T-helper 1 cell treated with Interleukin-12 subunit alpha and Interleukin-12 subunit beta and Interleukin-4 antibody, amounts not matched to agents 30 μg/mL and 1 μg/mL, for 36 hours (primary cell): ENCODE results near the gene SHISA7.
"Not testable (repeated sequence)": the region's sequence is repeated elsewhere in the genome, so short reads cannot be mapped to it uniquely, and the experiment has no call there.

Experiments
- H3K27ac Mint-ChIP-seq: one replicate; pipeline ENCODE4 v1.8.0; 2021; ENCODE audit warnings: mild to moderate bottlenecking, mixed read lengths
- H3K27me3 Mint-ChIP-seq: one replicate; pipeline ENCODE4 v1.8.0; 2021; ENCODE audit warnings: low read depth, mixed read lengths
- H3K36me3 Mint-ChIP-seq: one replicate; pipeline ENCODE4 v1.8.0; 2021; ENCODE audit warnings: low read depth, mixed read lengths
- H3K4me1 Mint-ChIP-seq: one replicate; pipeline ENCODE4 v1.8.0; 2021; ENCODE audit warnings: low read depth, mixed read lengths
- H3K4me3 Mint-ChIP-seq: one replicate; pipeline ENCODE4 v1.8.0; 2021; ENCODE audit warnings: mild to moderate bottlenecking, moderate library complexity, mixed read lengths
- H3K9me3 Mint-ChIP-seq: one replicate; pipeline ENCODE4 v1.8.0; 2021; ENCODE audit warnings: mixed read lengths

The SHISA7 gene

DNA sequence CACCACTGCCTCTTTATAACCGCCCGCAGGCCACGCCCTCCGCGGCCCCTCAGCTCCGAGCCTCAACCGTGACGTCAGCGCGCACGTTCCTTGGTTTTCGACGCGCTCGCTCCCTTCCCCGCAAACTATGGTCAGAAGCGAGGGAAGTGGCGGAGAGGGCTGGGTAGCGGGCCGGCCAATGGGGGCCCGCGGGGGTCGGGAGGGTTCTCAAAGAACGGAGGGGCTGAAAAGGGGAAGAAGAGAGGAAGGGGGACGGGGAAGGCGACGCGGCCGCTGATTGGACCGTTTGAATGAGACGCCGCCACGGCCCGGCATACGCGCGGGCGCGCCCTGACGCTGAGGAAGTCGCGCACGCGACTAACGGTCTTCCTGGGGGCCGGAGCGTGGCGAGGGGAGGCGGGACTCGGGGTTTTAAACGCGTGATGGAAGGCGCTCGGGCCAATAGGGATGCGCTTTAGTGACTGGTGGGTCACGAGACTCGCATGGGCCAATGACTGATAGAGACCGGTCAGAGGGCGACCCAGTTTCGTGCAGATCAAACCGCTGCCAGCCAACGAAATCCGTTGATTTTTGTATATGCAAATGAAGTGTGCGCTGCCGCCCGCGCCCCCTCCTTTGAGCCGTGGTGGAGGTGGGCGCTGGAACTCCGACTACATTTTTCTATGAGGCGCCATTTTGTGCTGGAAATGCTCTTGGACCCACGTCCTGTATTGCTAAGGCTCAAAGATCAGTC is 35.1 kb downstream of the SHISA7 start:
- H3K4me3 Mint-ChIP-seq, result peak overlapping the region; percentile 90
- H3K4me1 Mint-ChIP-seq, result peaks cover 30% of the 10 kb centered on the region
- peaks cover 12% of the 10 kb centered on the region for H3K9me3 Mint-ChIP-seq
- H3K27me3 Mint-ChIP-seq, result peaks cover 6% of the 10 kb centered on the region
- peak overlapping the region; percentile 97 for H3K27ac Mint-ChIP-seq
- H3K36me3 Mint-ChIP-seq, result peaks cover 30% of the 10 kb centered on the region

DNA sequence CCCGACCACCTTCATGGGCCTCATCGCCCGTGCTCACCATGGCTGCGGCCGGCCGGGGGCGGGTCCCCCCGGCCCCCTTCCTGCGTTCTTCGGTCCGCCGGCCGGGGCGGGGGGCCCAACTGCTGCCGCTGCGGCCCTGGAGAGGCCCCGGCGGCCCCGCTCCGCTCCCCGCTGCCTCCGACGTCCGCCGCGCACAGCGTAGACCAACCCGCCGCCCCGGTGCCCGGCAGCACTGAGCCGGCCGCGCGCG is 35.6 kb downstream of the SHISA7 start, which contains the start of gene UBE2S:
Gene UBE2S, minus strand, starts transcription at position 239 of the 250 bp plus-strand sequence. Its CDS starts 199 bp downstream, at position 40.
- Mint-ChIP-seq H3K27ac (peak within 1 kb of the TSS; percentile 97), H3K4me3 (peak within 1 kb of the TSS; percentile 90), H3K36me3 (peaks cover 33% of the 10 kb centered on the region), H3K4me1 (peaks cover 30% of the 10 kb centered on the region), H3K9me3 (peaks cover 12% of the 10 kb centered on the region)
- H3K27me3 Mint-ChIP-seq, result not testable (repeated sequence)

DNA sequence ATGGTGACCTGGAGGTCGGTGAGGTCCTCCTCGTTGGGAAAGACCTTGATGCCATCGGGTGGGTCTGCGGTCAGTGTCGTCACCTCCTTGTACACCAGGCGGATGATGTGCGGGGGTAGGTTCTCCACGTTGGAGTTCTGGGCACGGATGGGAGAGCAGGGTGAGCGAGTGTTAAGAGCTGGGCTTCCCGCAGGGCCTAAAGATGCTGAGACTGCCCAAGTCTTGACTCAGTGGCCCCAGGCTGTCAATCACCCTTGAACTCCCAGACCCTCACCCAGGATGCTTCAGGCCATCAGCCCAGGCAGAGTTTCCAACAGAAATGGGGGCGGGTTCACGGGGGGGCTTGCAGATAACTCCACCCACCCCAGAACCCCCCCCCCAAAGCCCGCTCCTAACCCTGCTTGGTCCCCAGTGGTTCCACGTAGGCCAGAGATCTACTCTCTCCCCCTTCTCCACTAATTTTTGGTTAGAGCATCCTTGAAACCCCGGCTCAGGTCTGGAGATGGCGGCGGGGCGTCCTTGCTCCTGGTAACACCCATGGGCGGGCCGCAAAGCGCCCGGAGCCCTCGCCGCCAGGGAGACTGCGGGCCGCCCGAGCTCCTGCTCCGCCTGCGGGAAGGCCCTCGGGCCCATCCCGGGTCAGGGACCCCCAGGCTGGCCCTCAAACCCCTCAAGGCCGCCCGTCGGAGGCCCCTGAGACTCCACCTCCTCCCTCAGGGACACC is 36.1 kb downstream of the SHISA7 start:
- peak overlapping the region; percentile 90 for H3K4me3 Mint-ChIP-seq
- peaks cover 12% of the 10 kb centered on the region for H3K9me3 Mint-ChIP-seq
- H3K4me1 Mint-ChIP-seq, result peaks cover 33% of the 10 kb centered on the region
- peaks cover 35% of the 10 kb centered on the region for H3K36me3 Mint-ChIP-seq
- peaks cover 6% of the 10 kb centered on the region for H3K27me3 Mint-ChIP-seq
- peak overlapping the region; percentile 84 for H3K27ac Mint-ChIP-seq

DNA sequence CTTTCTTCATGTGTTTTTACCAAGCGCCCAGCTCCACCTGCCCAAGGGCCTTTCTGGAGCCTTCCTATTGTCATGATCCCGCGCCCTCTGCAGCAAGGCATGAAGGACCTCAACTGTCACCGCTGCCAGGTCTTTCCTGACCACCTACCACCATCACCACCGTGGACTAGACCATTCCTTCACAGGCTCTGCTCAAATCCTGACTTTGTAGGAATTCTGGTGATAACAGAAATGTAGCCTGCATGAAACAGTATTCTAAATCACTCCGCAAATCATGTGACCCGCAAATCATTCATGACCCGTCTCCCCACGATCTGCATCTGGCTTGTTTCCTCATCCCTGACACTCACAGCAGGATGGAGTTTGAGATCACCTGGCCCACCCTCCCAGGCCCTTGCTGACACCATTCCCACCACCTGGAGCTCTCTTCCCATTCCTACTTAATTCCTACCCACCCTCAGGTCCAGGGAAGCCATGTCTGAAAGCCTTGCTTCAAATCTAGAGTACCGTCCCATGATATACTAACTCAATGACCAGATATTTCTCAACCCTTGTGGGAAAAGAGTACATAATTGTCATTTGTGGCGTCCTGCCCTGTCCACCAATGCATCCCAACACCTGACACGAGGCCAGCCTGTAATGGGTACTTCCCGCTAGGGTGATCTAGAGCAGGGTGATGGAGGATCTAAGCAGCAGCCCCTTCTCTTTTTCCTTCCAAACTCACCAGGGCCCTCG is 36.8 kb downstream of the SHISA7 start:
- H3K4me1 Mint-ChIP-seq, result peaks cover 36% of the 10 kb centered on the region
- H3K4me3 Mint-ChIP-seq, result peak overlapping the region; percentile 90
- H3K27ac Mint-ChIP-seq, result peak overlapping the region; percentile 84
- peaks cover 38% of the 10 kb centered on the region for H3K36me3 Mint-ChIP-seq
- peaks cover 3% of the 10 kb centered on the region for H3K27me3 Mint-ChIP-seq
- peaks cover 12% of the 10 kb centered on the region for H3K9me3 Mint-ChIP-seq

DNA sequence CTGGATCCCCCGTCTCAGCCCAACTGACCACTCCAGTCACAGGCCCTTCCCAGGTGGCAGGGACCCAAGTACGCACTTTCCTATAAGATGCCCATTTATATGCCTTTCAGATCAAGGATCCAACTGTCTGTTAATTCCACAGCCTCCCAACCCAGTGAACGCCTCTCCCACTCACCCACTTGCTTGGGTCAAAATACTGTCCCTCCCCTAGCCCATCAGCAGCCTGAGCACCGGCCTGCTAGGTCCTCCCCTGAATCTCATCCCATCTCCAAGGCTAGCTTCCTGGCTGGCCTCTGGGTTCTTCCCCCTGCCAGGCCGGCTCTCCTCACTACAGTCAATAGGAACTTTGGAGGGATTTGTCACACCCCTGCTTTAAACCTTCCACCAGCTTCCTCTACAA is 37.5 kb downstream of the SHISA7 start:
- Mint-ChIP-seq H3K36me3 (peaks cover 41% of the 10 kb centered on the region), H3K4me3 (peak overlapping the region; percentile 90), H3K27ac (peak overlapping the region; percentile 84), H3K9me3 (peaks cover 12% of the 10 kb centered on the region), H3K4me1 (peaks cover 36% of the 10 kb centered on the region), H3K27me3 (no peaks in the 10 kb centered on the region)

DNA sequence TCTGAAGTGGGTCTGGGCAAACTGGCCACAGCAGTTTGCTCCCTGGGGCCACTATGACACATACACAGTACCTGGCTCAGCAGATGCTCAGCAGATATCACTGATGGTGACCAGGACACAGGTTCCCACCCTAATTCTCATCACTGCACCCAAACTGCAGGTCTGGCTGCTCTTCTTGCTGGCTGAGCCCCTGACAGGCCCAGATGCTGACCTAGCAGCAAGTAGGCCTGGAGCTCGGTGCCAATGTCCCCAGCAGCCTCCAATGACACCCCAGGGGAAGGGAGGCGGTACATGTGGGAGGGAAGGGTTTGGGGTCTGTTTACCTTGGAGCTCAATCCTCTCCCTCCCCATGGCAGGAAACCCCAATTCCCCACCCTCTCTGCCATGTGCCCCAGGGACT is 40.6 kb downstream of the SHISA7 start:
- Mint-ChIP-seq H3K27ac (no peak overlapping the region), H3K36me3 (peaks cover 49% of the 10 kb centered on the region), H3K4me1 (peaks cover 41% of the 10 kb centered on the region), H3K4me3 (no peak overlapping the region), H3K27me3 (no peaks in the 10 kb centered on the region), H3K9me3 (no peaks in the 10 kb centered on the region)

DNA sequence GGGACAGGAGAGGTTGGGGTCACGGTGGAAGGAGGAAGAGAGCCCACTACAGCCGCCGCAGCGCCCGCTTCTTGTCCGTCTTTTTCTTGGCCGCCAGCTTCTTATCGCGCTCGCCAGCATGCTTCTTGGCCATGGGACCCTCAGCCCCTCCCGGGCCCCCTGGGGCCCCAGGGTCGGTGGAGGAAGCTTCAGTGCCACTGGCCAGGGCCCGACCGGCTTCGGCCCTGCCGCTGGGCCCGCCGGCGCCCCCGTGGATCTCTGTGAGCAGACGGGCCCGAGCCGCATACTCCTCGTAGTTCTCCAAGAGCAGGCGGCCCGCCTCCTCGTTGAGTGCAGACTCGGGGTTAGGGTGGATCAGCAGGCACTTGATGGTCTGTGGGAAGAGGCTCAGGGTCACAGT is 41.7 kb downstream of the SHISA7 start:
- H3K4me1 Mint-ChIP-seq, result peaks cover 38% of the 10 kb centered on the region
- not testable (repeated sequence) for H3K9me3 Mint-ChIP-seq, H3K27ac Mint-ChIP-seq, H3K27me3 Mint-ChIP-seq, H3K4me3 Mint-ChIP-seq
- peaks cover 43% of the 10 kb centered on the region for H3K36me3 Mint-ChIP-seq

DNA sequence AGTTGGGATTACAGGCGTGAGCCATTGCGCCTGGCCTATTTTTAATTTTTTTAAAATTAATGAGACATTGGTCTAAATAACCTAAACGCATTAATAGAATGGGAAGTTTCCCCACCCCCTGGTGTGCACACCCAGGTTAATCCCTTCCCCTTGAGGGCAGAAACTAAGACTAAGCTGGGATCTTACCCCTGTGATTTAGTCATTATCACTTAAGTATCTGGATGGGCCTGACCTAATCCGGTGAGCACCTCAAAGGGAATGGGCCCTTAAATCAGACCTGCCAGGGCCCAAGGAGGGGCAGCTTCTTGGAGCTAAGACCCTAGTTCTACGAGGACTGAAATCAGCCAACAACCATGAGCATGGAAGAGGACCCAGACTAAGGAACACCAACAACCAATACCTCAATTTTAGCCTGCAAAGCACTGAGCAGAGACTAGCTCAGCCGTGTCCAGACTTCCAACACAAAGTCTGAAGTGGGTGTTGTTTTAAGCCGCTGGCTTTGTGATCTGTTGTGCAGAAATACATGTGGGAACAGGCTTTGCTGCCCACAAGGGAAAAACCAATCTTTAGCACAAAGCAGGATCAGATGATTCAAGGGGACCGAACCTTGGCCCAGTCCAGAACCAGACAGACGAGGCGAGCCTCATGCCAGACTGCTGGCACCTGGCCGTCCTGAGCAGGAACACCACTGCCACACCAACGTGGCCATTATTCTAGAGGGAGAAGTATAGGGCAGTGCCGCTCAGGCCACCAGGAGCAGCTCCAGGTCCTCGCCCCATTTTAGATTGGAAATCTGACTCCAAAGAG is 42.6 kb downstream of the SHISA7 start:
- Mint-ChIP-seq H3K4me1 (peaks cover 29% of the 10 kb centered on the region), H3K27ac (no peak overlapping the region), H3K9me3 (no peaks in the 10 kb centered on the region), H3K4me3 (no peak overlapping the region), H3K36me3 (peaks cover 34% of the 10 kb centered on the region), H3K27me3 (no peaks in the 10 kb centered on the region)

DNA sequence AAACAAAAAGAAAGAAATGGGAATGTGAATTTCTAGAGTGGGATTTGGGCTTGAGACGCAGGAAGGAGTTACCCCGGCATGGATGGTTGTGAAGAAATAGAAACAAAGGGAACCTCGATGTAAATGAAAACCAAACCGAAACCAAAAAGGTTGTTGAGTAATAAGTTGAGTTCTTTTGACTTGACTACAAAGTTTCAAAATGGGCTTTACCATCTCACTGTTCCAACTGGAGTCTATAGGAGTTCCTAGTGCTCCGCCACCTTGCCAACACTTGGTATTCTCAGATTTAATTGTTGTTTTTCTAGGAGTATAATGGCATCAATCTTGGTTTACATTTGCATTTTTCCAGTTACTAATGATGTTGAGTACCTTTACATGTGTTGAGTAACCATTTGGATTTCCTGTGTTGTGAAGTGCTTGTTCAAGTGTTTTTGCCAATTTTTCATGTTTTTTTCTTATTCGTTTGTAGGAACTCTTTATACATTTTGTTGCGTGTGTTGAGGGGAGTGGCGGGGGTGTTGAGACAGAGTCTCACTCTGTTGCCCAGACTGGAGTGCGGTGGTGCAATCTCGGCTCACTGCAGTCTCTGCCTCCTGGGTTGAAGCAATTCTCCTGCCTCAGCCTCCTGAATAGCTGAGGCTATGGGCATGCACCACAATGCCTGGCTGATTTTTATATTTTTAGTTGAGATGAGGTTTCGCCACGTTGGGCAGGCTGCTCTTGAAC is 44.7 kb downstream of the SHISA7 start:
- Mint-ChIP-seq H3K4me1 (peaks cover 24% of the 10 kb centered on the region), H3K27ac (peak overlapping the region; percentile 77), H3K4me3 (peak overlapping the region; percentile 19), H3K9me3 (no peaks in the 10 kb centered on the region), H3K36me3 (peaks cover 27% of the 10 kb centered on the region), H3K27me3 (no peaks in the 10 kb centered on the region)

DNA sequence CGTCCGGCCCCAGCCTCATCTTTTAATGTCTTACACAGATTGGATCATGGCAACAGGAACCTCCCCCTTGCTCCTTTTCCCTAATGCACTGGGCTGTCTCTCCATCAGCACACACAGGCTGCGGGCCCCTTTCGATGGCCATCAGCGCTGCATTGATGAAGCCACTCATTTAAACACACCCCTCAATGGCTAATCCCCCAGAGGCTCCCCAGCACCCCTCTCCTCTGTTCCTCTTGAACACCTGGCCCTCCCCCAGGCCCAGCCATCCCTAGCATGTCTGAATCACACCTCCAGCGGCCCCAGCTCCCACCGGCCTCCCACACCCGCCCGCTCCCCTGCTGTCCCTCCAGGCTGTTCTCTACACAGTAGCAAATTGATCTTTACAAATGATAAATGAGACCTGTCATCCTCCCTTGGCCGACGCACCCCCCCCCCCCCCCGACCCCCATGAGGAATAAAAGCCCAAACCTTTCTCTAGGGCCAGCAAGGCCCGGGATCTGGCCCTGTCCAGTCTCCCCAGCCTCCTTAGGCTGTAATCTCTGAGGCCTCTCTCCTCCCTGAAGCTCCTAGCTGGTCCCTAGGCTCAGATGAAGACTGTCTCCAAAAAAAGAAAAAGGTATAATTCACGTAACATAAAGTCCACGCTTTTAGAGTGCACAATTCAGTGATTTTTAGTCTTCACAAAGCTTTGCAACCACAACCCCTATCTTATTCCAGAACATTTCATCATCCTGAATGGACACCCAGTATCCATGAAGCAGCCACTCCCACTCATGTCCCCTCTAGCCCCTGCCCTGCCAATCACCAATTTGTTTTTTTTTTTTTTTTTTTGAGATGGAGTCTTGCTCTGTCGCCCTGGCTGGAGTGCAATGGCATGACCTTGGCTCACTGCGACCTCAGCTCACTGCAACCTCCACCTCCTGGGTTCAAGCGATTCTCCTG is 50.0 kb downstream of the SHISA7 start:
- Mint-ChIP-seq H3K4me3 (no peak overlapping the region), H3K27me3 (no peaks in the 10 kb centered on the region), H3K36me3 (peaks cover 21% of the 10 kb centered on the region), H3K4me1 (peaks cover 12% of the 10 kb centered on the region), H3K9me3 (no peaks in the 10 kb centered on the region), H3K27ac (no peak overlapping the region)

DNA sequence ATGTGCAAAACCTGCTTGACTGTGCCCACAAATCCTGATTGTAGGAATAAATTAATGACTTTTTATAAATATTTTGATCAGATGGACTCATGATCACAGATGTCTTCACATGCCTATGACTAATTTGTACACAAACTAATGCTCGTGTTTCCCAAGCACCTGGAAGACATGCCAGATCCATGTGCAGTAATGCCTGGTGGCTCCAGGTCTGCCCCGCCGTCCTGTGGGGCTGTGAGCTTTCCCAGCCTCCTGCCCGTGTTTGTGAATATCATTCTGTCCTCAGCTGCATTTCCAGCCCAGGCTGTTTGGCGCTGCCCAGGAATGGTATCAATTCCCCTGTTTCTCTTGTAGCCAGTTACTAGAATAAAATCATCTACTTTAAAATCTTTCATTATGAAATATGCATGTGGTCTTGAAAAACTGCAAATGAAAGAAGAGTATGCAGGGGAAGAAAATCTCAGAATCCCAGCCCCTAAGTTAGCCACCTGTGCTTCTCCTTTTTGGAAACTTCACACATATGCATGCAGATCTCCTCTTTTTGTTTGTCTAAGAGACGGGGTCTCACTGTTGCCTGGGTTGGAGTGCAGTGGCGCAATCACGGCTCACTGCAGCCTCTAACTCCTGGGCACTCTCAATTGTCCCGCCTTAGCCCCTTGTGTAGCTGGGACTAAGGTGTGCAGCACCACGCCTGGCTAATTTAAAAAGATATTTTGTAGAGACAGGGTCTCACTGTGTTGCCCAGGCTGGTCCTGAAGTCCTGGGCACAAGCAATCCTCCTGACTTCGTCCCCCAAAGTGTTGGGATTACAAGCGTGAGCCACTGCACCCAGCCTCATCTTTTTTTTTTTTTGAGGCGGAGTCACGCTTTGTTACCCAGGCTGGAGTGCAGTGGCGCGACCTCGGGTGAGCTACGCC is 51.1 kb downstream of the SHISA7 start:
- Mint-ChIP-seq H3K4me3 (no peak overlapping the region), H3K27ac (no peak overlapping the region), H3K4me1 (peaks cover 12% of the 10 kb centered on the region), H3K9me3 (no peaks in the 10 kb centered on the region), H3K27me3 (no peaks in the 10 kb centered on the region), H3K36me3 (peaks cover 31% of the 10 kb centered on the region)

DNA sequence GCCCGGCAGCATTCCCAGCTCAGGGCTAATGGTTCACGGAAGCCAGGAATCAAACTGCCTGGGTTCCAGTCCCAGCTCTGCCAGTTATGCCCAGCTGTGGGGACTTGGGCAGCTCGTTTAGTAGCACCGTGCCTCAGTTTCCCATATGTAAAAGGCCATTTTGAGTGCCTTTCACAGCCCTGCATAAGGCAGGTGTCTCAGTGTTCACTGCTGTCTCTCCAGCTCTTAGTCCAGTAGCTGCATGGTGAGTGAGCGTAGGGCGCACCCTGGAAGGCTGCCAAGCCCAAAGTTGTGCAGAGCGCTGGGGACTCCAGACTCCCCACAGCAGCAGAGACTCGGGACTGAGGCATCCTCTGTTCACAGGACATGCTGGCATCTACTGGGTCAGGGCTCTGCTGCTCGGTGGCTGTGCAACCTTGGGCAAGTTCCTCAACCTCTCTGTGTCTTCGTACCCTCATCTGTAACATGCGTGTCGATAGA is 51.9 kb downstream of the SHISA7 start:
- Mint-ChIP-seq H3K36me3 (peaks cover 39% of the 10 kb centered on the region), H3K27ac (no peak overlapping the region), H3K9me3 (no peaks in the 10 kb centered on the region), H3K27me3 (no peaks in the 10 kb centered on the region), H3K4me1 (peaks cover 16% of the 10 kb centered on the region), H3K4me3 (no peak overlapping the region)
